NCI-H1417 treated with DMSO at 0.1 percent for 48 hours (cell line): ENCODE data around the gene MZT1.

Experiments
- DNase-seq: peaks from one replicate; lab custom pipeline; 2025; lab: John Stamatoyannopoulos, UW

The MZT1 gene

GRCh38 chr13:72680353-72680752 is 47.1 kb downstream of the MZT1 start:
- no peak for DNase-seq

DNA sequence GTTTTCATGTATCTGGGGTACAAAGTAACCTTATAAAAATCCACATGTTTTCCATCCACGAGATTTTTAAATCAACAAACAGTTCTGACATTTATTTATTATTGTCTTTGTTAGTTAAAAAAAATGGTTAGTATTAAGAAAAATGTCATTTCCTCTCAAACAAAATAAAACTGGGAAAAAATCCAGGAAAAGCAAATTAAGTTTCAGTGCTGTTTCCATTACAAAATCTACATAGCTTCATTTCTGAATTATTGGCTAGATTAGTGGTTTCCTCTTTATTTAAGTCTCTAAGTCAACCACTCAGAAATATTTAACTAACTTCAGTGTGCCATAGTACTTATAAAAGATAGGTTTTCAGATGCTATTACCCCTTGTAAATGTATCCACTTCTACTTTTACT is 49.1 kb downstream of the MZT1 start:
- DNase-seq, result no peak

GRCh38 chr13:72677431-72677830 is 50.0 kb downstream of the MZT1 start:
- no peak for DNase-seq

- DNase-seq, result no peak
Measured at GRCh38 chr13:72666391-72666790, 61.0 kb downstream of the MZT1 start.

GRCh38 chr13:72662548-72662947 is 64.9 kb downstream of the MZT1 start:
- no peak for DNase-seq
